ENCODE data around the gene RNF212B.
"Not testable (repeated sequence)": the region's sequence is repeated elsewhere in the genome, so short reads cannot be mapped to it uniquely, and the experiment has no call there.

DNA sequence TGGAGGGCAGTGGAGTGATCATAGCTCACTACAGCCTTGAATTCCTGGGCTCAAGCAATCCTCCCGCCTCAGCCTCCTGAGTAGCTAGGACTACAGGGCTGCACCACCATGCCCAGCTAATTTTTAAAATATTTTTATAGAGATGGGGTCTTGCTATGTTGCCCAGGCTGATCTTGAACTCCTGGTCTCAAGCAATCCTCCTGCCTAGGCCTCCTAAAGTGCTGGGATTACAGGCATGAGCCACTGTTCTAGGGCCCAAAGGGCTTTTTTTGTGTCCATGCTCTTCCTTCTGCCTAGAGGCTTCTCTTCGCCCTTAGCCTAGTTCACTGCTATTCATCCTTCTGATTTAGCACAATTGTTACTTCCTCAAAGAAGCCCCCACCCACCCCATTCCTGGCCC is 41.2 kb upstream of the RNF212B start:
- TF ChIP-seq, protein P1, sequence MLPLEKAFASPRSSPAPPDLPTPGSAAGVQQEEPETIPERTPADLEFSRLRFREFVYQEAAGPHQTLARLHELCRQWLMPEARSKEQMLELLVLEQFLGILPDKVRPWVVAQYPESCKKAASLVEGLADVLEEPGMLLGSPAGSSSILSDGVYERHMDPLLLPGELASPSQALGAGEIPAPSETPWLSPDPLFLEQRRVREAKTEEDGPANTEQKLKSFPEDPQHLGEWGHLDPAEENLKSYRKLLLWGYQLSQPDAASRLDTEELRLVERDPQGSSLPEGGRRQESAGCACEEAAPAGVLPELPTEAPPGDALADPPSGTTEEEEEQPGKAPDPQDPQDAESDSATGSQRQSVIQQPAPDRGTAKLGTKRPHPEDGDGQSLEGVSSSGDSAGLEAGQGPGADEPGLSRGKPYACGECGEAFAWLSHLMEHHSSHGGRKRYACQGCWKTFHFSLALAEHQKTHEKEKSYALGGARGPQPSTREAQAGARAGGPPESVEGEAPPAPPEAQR (tag by site-specific recombination; IDR thresholded peaks at IDR 0.05) = not testable (repeated sequence)
- TF ChIP-seq, protein P2, sequence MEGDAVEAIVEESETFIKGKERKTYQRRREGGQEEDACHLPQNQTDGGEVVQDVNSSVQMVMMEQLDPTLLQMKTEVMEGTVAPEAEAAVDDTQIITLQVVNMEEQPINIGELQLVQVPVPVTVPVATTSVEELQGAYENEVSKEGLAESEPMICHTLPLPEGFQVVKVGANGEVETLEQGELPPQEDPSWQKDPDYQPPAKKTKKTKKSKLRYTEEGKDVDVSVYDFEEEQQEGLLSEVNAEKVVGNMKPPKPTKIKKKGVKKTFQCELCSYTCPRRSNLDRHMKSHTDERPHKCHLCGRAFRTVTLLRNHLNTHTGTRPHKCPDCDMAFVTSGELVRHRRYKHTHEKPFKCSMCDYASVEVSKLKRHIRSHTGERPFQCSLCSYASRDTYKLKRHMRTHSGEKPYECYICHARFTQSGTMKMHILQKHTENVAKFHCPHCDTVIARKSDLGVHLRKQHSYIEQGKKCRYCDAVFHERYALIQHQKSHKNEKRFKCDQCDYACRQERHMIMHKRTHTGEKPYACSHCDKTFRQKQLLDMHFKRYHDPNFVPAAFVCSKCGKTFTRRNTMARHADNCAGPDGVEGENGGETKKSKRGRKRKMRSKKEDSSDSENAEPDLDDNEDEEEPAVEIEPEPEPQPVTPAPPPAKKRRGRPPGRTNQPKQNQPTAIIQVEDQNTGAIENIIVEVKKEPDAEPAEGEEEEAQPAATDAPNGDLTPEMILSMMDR (tag by site-specific recombination; IDR thresholded peaks at IDR 0.05) = not testable (repeated sequence)
- TF ChIP-seq, protein P3, sequence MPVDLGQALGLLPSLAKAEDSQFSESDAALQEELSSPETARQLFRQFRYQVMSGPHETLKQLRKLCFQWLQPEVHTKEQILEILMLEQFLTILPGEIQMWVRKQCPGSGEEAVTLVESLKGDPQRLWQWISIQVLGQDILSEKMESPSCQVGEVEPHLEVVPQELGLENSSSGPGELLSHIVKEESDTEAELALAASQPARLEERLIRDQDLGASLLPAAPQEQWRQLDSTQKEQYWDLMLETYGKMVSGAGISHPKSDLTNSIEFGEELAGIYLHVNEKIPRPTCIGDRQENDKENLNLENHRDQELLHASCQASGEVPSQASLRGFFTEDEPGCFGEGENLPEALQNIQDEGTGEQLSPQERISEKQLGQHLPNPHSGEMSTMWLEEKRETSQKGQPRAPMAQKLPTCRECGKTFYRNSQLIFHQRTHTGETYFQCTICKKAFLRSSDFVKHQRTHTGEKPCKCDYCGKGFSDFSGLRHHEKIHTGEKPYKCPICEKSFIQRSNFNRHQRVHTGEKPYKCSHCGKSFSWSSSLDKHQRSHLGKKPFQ (tag by site-specific recombination; IDR thresholded peaks at IDR 0.05) = not testable (repeated sequence)
- not testable (repeated sequence) for TF ChIP-seq ZNF785 (tag by site-specific recombination; IDR thresholded peaks at IDR 0.05); ZBTB17 (tag by site-specific recombination; IDR thresholded peaks at IDR 0.05); ZNF174 (tag by site-specific recombination; IDR thresholded peaks at IDR 0.05); HOXA7 (CRISPR knock-in tag; IDR thresholded peaks at IDR 0.05; ENCODE audit: borderline replicate concordance); ZNF175 (tag by site-specific recombination; IDR thresholded peaks at IDR 0.05); ZNF530 (tag by site-specific recombination; IDR thresholded peaks at IDR 0.05; ENCODE audit: low read depth); WT1 (tag by site-specific recombination; IDR thresholded peaks at IDR 0.05)
- TF ChIP-seq, protein P4, sequence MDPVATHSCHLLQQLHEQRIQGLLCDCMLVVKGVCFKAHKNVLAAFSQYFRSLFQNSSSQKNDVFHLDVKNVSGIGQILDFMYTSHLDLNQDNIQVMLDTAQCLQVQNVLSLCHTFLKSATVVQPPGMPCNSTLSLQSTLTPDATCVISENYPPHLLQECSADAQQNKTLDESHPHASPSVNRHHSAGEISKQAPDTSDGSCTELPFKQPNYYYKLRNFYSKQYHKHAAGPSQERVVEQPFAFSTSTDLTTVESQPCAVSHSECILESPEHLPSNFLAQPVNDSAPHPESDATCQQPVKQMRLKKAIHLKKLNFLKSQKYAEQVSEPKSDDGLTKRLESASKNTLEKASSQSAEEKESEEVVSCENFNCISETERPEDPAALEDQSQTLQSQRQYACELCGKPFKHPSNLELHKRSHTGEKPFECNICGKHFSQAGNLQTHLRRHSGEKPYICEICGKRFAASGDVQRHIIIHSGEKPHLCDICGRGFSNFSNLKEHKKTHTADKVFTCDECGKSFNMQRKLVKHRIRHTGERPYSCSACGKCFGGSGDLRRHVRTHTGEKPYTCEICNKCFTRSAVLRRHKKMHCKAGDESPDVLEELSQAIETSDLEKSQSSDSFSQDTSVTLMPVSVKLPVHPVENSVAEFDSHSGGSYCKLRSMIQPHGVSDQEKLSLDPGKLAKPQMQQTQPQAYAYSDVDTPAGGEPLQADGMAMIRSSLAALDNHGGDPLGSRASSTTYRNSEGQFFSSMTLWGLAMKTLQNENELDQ (tag by site-specific recombination; IDR thresholded peaks at IDR 0.05; ENCODE audit: low read depth) = not testable (repeated sequence)
- TF ChIP-seq, protein P5, sequence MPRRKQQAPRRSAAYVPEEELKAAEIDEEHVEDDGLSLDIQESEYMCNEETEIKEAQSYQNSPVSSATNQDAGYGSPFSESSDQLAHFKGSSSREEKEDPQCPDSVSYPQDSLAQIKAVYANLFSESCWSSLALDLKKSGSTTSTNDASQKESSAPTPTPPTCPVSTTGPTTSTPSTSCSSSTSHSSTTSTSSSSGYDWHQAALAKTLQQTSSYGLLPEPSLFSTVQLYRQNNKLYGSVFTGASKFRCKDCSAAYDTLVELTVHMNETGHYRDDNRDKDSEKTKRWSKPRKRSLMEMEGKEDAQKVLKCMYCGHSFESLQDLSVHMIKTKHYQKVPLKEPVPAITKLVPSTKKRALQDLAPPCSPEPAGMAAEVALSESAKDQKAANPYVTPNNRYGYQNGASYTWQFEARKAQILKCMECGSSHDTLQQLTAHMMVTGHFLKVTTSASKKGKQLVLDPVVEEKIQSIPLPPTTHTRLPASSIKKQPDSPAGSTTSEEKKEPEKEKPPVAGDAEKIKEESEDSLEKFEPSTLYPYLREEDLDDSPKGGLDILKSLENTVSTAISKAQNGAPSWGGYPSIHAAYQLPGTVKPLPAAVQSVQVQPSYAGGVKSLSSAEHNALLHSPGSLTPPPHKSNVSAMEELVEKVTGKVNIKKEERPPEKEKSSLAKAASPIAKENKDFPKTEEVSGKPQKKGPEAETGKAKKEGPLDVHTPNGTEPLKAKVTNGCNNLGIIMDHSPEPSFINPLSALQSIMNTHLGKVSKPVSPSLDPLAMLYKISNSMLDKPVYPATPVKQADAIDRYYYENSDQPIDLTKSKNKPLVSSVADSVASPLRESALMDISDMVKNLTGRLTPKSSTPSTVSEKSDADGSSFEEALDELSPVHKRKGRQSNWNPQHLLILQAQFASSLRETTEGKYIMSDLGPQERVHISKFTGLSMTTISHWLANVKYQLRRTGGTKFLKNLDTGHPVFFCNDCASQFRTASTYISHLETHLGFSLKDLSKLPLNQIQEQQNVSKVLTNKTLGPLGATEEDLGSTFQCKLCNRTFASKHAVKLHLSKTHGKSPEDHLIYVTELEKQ (tag by site-specific recombination; IDR thresholded peaks at IDR 0.05; ENCODE audit: borderline replicate concordance) = not testable (repeated sequence)
- TF ChIP-seq, protein P6, sequence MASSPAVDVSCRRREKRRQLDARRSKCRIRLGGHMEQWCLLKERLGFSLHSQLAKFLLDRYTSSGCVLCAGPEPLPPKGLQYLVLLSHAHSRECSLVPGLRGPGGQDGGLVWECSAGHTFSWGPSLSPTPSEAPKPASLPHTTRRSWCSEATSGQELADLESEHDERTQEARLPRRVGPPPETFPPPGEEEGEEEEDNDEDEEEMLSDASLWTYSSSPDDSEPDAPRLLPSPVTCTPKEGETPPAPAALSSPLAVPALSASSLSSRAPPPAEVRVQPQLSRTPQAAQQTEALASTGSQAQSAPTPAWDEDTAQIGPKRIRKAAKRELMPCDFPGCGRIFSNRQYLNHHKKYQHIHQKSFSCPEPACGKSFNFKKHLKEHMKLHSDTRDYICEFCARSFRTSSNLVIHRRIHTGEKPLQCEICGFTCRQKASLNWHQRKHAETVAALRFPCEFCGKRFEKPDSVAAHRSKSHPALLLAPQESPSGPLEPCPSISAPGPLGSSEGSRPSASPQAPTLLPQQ (tag by site-specific recombination; IDR thresholded peaks at IDR 0.05) = not testable (repeated sequence)

All from HEK293 (cell line).